ENCODE data around the gene EHD1. TPM values are rescaled to one million over a fixed set of nuclear protein-coding genes. Genes with fewer than 3 reads are reported as not detected.

EHD1 gene
- total RNA-seq, 1 donor from 2014 or later = 61.0 TPM

DNA sequence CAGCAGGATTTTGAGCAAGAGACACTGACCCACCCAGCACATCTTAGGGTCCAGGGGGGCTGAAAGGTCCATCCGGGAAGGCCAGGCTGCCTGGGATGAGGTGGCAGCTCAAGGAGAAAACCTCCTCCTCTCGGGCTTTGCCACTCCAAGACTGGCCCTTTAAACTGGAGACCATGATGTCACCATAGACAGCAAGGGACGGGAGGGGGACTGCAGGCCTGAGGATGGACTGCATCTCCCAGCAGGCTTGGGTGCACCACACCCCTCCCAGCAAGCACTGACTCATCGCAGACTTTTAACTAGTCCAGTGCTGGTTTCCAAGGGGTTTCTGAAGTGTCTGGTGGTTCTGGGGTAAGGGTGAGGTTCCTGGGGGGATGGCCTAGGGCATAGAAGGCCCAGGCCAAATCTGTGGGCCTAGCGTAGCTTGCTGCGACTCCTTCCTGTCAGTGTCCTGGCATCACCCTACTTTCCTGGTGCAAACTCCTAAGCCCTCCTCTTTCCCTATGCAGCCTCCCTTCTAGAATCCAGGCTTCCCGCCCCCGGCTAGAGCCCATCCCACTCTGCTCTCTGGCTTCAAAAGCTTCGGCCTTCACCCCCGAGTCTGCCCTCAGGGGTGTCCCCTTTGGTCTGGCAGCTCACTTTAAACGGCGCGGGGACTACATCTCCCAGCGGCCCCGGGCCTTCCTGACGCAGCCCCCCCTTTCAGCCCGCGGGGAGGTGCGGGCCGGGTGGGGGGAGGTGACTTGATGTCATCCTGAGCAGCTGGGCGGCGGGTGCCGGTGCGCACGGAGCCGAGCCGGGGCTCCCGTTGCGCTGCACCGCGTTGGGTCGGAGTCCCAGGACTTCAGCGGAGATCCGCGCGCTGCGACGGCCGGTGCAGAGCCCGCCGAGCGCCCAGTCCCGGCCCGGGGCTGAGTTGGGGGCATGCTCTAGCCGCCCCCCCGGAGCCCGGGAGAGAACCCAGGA lies 45.8 kb upstream of the EHD1 start, which contains the start of gene PPP2R5B:
PPP2R5B (plus strand) TSS at position 746 of the 966 bp plus-strand sequence. CDS start 1,046 bp downstream, outside the sequence.
- peak within 1 kb of the TSS; percentile 95 for H3K4me3 Mint-ChIP-seq (ENCODE audit: unreplicated experiment)
- peak; percentile 94 for DNase-seq (ENCODE audit: extremely low spot score, unreplicated experiment)
- peaks cover 8% of the 10 kb centered on the region for H3K36me3 Mint-ChIP-seq (ENCODE audit: unreplicated experiment)
- H3K27me3 Mint-ChIP-seq (ENCODE audit: unreplicated experiment) = no peaks in the 10 kb centered on the region
- peak within 1 kb of the TSS; percentile 99 for H3K27ac Mint-ChIP-seq (ENCODE audit: unreplicated experiment)
- no peaks in the 10 kb centered on the region for H3K9me3 Mint-ChIP-seq (ENCODE audit: unreplicated experiment)
- H3K4me1 Mint-ChIP-seq (ENCODE audit: unreplicated experiment) = peaks cover 25% of the 10 kb centered on the region
- TF ChIP-seq, protein P1, sequence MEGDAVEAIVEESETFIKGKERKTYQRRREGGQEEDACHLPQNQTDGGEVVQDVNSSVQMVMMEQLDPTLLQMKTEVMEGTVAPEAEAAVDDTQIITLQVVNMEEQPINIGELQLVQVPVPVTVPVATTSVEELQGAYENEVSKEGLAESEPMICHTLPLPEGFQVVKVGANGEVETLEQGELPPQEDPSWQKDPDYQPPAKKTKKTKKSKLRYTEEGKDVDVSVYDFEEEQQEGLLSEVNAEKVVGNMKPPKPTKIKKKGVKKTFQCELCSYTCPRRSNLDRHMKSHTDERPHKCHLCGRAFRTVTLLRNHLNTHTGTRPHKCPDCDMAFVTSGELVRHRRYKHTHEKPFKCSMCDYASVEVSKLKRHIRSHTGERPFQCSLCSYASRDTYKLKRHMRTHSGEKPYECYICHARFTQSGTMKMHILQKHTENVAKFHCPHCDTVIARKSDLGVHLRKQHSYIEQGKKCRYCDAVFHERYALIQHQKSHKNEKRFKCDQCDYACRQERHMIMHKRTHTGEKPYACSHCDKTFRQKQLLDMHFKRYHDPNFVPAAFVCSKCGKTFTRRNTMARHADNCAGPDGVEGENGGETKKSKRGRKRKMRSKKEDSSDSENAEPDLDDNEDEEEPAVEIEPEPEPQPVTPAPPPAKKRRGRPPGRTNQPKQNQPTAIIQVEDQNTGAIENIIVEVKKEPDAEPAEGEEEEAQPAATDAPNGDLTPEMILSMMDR (IDR thresholded peaks at IDR 0.05) = no peak

DNA sequence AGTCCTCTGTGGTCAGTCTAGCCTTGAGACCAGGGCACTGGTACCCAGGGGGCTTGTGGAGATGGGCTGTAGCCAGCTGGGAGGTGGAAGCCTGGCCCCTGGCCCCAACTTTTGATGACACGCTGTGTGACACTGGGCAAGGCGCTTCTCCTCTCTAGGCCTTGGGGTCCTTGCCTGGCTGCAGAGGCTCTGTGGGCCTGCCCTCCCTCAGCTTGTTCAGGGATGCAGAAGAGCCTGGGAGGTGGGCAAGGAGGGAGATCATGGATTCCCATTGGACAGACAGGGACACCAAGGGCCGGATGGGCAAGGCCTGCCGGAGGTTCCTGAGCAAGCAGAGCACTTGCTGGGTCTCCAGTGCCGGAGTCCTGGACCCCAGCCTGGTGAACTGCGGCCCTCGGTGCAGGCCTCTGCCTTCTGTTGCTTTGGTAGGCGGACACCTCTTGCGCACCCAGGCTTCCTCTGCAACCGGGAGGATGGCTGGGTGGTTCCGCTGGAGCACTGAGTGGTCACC lies 44.8 kb upstream of the EHD1 start:
- H3K27me3 Mint-ChIP-seq (ENCODE audit: unreplicated experiment) = no peaks in the 10 kb centered on the region
- no peaks in the 10 kb centered on the region for H3K9me3 Mint-ChIP-seq (ENCODE audit: unreplicated experiment)
- H3K36me3 Mint-ChIP-seq (ENCODE audit: unreplicated experiment) = peaks cover 8% of the 10 kb centered on the region
- TF ChIP-seq, protein P1 (IDR thresholded peaks at IDR 0.05) = no peak
- H3K4me1 Mint-ChIP-seq (ENCODE audit: unreplicated experiment) = peaks cover 28% of the 10 kb centered on the region
- peak overlapping the region; percentile 99 for H3K27ac Mint-ChIP-seq (ENCODE audit: unreplicated experiment)
- no peak overlapping the region for H3K4me3 Mint-ChIP-seq (ENCODE audit: unreplicated experiment)
- DNase-seq (ENCODE audit: extremely low spot score, unreplicated experiment) = no peak

DNA sequence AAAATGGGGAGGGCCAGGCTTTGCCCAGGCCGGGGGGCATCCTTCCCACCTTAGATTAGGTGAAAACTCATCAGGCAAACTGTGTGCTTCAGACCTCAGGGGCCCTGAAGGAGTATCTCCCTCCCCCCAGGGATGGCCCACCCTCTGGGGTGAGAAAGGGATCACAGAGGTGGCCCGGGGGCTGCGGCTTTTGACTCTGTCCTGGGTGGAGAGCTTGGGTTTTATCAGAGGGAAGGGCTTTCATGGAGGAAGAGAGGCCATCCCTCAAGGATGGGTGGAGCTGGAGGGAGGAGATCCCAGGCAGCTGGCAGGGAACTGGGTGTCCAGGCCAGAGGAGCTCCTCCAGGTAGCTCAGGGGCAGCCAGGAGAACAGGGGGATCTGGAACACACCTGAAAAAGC lies 43.0 kb upstream of the EHD1 start:
- no peaks in the 10 kb centered on the region for H3K9me3 Mint-ChIP-seq (ENCODE audit: unreplicated experiment)
- H3K4me3 Mint-ChIP-seq (ENCODE audit: unreplicated experiment) = no peak overlapping the region
- peaks cover 34% of the 10 kb centered on the region for H3K4me1 Mint-ChIP-seq (ENCODE audit: unreplicated experiment)
- H3K36me3 Mint-ChIP-seq (ENCODE audit: unreplicated experiment) = no peaks in the 10 kb centered on the region
- no peaks in the 10 kb centered on the region for H3K27me3 Mint-ChIP-seq (ENCODE audit: unreplicated experiment)
- no peak for DNase-seq (ENCODE audit: extremely low spot score, unreplicated experiment)
- TF ChIP-seq, protein P1 (IDR thresholded peaks at IDR 0.05) = no peak
- no peak overlapping the region for H3K27ac Mint-ChIP-seq (ENCODE audit: unreplicated experiment)

DNA sequence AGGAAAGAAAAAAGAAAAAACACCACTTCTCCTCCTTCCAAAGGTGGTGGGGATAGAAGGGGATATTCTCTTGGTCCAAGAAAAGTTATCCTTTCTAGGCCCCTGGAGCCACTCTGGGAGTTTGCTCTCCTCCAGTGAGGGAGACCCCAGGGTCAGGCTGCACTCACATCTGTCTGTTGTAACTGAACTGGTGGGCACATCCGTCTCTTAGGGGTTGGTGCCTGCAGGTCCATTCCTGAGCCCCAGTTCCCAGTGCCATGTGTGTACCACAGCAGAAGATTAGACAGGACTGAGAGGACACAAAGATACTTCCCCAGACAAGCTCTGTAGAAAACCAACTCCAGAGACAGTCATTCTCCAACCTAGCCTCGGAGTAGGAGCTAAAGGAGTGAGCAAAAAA lies 41.7 kb upstream of the EHD1 start:
- no peak for DNase-seq (ENCODE audit: extremely low spot score, unreplicated experiment)
- H3K4me3 Mint-ChIP-seq (ENCODE audit: unreplicated experiment) = no peak overlapping the region
- H3K27ac Mint-ChIP-seq (ENCODE audit: unreplicated experiment) = no peak overlapping the region
- H3K9me3 Mint-ChIP-seq (ENCODE audit: unreplicated experiment) = no peaks in the 10 kb centered on the region
- no peaks in the 10 kb centered on the region for H3K36me3 Mint-ChIP-seq (ENCODE audit: unreplicated experiment)
- H3K27me3 Mint-ChIP-seq (ENCODE audit: unreplicated experiment) = no peaks in the 10 kb centered on the region
- TF ChIP-seq, protein P1 (IDR thresholded peaks at IDR 0.05) = no peak
- H3K4me1 Mint-ChIP-seq (ENCODE audit: unreplicated experiment) = peaks cover 33% of the 10 kb centered on the region

DNA sequence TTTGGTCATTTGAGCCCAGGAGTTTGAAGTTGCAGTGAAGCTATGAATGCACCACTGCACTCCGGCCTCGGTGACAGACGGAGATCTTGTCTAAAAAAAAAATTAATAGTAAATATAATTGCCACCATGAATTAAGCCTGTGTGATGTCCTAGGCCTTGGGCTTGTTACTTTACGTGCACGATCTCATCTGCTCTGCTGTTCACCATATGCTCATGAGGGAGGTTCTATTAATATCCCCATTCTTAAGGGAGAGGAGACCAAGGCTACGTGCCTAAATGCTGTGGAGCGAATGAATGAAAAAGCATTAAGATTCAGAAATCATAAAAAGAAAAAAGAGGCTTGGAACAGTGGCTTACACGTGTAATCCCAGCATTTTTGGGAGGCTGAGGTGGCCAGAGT lies 41.2 kb upstream of the EHD1 start:
- no peaks in the 10 kb centered on the region for H3K36me3 Mint-ChIP-seq (ENCODE audit: unreplicated experiment)
- peaks cover 31% of the 10 kb centered on the region for H3K4me1 Mint-ChIP-seq (ENCODE audit: unreplicated experiment)
- no peak for DNase-seq (ENCODE audit: extremely low spot score, unreplicated experiment)
- no peak overlapping the region for H3K27ac Mint-ChIP-seq (ENCODE audit: unreplicated experiment)
- H3K27me3 Mint-ChIP-seq (ENCODE audit: unreplicated experiment) = no peaks in the 10 kb centered on the region
- TF ChIP-seq, protein P1 (IDR thresholded peaks at IDR 0.05) = no peak
- H3K4me3 Mint-ChIP-seq (ENCODE audit: unreplicated experiment) = no peak overlapping the region
- no peaks in the 10 kb centered on the region for H3K9me3 Mint-ChIP-seq (ENCODE audit: unreplicated experiment)

Measured in osteocyte (in vitro differentiated cells).